ENCODE data around the gene SUN2. TPM values are rescaled to one million over a fixed set of nuclear protein-coding genes. Genes with fewer than 3 reads are reported as not detected.

Gene SUN2
- total RNA-seq, 1 donor from 2014 or later, result 258 TPM

- H3K27me3 ChIP-seq, result no peaks in the 10 kb centered on the region
- TF ChIP-seq POLR2A (IDR thresholded peaks at IDR 0.05), result no peak
- TF ChIP-seq POLR2AphosphoS5 (IDR thresholded peaks at IDR 0.05; ENCODE audit: insufficient read depth in 1 of 2, low read depth in 1 of 2), result no peak
- no peak for TF ChIP-seq CTCF (IDR thresholded peaks at IDR 0.05)
- H3K36me3 ChIP-seq, result peaks cover 0 to 54% of the 10 kb centered on the region in 2 donors
- no peak for DNase-seq (ENCODE audit: extremely low spot score in 2 of 2)
- peaks cover 16% of the 10 kb centered on the region for H3K4me1 ChIP-seq
- H3K27ac ChIP-seq, result no peak overlapping the region
- intact Hi-C loops (cut with DNase I), result no loop called here
- H3K9me3 ChIP-seq, result no peaks in the 10 kb centered on the region
- no peak overlapping the region for H3K4me3 ChIP-seq
These were observed 21.9 kb downstream of the SUN2 start for GRCh38 chr22:38733724-38734381.

DNA sequence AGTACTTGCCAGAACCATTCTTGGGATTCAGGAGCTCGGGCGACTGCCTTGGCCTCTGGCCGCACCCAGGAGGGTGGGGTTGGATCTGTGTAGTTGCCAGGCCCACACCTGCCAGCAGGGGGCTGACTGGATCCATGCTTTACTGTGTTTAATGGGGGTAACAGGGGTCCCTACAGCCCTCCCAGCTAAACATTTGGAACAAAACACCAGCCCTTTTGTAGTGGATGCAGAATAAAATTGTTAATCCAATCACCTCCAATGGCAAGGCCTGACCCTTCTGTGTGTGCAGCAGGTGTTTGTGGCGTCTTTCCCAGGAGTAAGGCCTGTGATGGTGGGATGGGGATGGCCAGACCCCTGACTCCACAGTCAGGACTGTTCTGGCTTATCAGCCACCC, 22.5 kb downstream of the SUN2 start:
- intact Hi-C loops (cut with DNase I), result no loop called here
- peak overlapping the region; percentile 33 for H3K27ac ChIP-seq

DNA sequence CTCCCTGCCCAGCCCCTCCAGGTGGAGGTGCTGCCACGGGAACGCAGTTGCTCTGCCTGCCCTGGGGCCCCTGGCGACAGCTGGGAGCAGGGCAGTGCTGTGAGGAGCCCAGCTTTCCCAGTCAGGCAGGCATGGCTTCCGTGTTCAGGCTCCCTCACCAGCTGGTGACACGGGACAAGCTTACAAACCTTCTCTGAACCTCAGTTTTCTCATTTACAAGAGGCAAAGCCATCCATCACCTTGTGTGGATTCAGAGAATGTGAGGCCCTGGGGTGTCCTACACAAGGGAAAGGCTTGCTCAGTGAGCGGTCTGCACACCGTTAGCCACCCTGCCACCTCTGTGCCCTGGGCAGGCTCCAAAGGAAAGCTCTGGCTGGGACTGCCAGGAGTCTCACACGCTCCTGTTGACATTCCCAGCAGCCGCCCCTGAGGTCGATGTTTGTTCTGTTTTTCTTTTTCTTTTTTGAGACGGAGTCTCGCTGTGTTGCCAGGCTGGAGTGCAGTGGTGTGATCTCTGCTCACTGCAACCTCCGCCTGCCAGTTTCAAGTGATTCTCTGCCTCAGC, 23.5 kb downstream of the SUN2 start:
- TF ChIP-seq CTCF (IDR thresholded peaks at IDR 0.05), result no peak
- no peak for TF ChIP-seq POLR2AphosphoS5 (IDR thresholded peaks at IDR 0.05; ENCODE audit: insufficient read depth in 1 of 2, low read depth in 1 of 2)
- no peak for TF ChIP-seq POLR2A (IDR thresholded peaks at IDR 0.05)
- DNase-seq (ENCODE audit: extremely low spot score in 2 of 2), result no peak
- peak overlapping the region; percentile 33 for H3K27ac ChIP-seq
- H3K4me3 ChIP-seq, result no peak overlapping the region
- peaks cover 0 to 54% of the 10 kb centered on the region in 2 donors for H3K36me3 ChIP-seq
- H3K9me3 ChIP-seq, result no peaks in the 10 kb centered on the region
- intact Hi-C loops (cut with DNase I), result no loop called here
- no peaks in the 10 kb centered on the region for H3K27me3 ChIP-seq
- peaks cover 16% of the 10 kb centered on the region for H3K4me1 ChIP-seq

More for the DNA sequence above, 22.5 kb downstream of the SUN2 start:
- DNase-seq (ENCODE audit: extremely low spot score in 2 of 2), result no peak
- Histone ChIP-seq H3K4me3 (no peak overlapping the region), H3K9me3 (no peaks in the 10 kb centered on the region), H3K27me3 (no peaks in the 10 kb centered on the region), H3K36me3 (peaks cover 0 to 54% of the 10 kb centered on the region in 2 donors), H3K4me1 (peaks cover 16% of the 10 kb centered on the region)
- no peak for TF ChIP-seq POLR2A (IDR thresholded peaks at IDR 0.05)
- TF ChIP-seq POLR2AphosphoS5 (IDR thresholded peaks at IDR 0.05; ENCODE audit: insufficient read depth in 1 of 2, low read depth in 1 of 2), result peak in 1 of 2 donors; percentile 29
- TF ChIP-seq CTCF (IDR thresholded peaks at IDR 0.05), result peak; percentile 27 to 61 (median 58)

- peaks cover 16% of the 10 kb centered on the region for H3K4me1 ChIP-seq
These were observed 24.1 kb downstream of the SUN2 start for GRCh38 chr22:38731703-38732161.

More at GRCh38 chr22:38731703-38732161, 24.1 kb downstream of the SUN2 start:
- H3K27me3 ChIP-seq, result no peaks in the 10 kb centered on the region
- H3K9me3 ChIP-seq, result no peaks in the 10 kb centered on the region
- H3K4me3 ChIP-seq, result no peak overlapping the region
- no peak overlapping the region for H3K27ac ChIP-seq
- intact Hi-C loops (cut with DNase I), result no loop called here
- DNase-seq (ENCODE audit: extremely low spot score in 2 of 2), result no peak
- no peak for TF ChIP-seq POLR2A (IDR thresholded peaks at IDR 0.05)
- no peak for TF ChIP-seq POLR2AphosphoS5 (IDR thresholded peaks at IDR 0.05; ENCODE audit: insufficient read depth in 1 of 2, low read depth in 1 of 2)
- TF ChIP-seq CTCF (IDR thresholded peaks at IDR 0.05), result no peak
- H3K36me3 ChIP-seq, result peaks cover 0 to 54% of the 10 kb centered on the region in 2 donors
